Panc1 (cell line): ENCODE data around the gene CHN1. TPM values are rescaled to one million over a fixed set of nuclear protein-coding genes. Genes with fewer than 3 reads are reported as not detected.

Source experiments
- ATAC-seq: fragments of 200-7000 bp; cut with Tn5 transposase; 2 replicates; pipeline ENCODE4 v1.9.1; 2020; ENCODE audit warnings: mild to moderate bottlenecking, moderate library complexity
- Bru-seq: library from RNA; stranded (reverse); fragments of 400-500 nt; gene quantifications from one replicate; lab custom pipeline; 2021; lab: Mats Ljungman, UMichigan
- BruChase-seq, 2 experiments: library from RNA; stranded (reverse); fragments of 400-500 nt; gene quantifications; one replicate each; lab custom pipeline; 2021; lab: Mats Ljungman, UMichigan
- BruUV-seq: library from RNA; stranded (reverse); fragments of 400-500 nt; replicated peaks from 2 replicates; lab custom pipeline; 2021; lab: Mats Ljungman, UMichigan
- CTCF ChIA-PET: fragments of 300-600 bp; sonication (Branson Sonifier 250); formaldehyde crosslinking; loops from one replicate; lab custom pipeline; 2022; ENCODE audit warnings: antibody characterized with exemption; lab: Charles Lee
- POLR2A ChIA-PET: fragments of 300-600 bp; sonication (Branson Sonifier 250); formaldehyde crosslinking; loops from one replicate; lab custom pipeline; 2022; ENCODE audit warnings: antibody characterized with exemption; lab: Charles Lee
- DNase-seq: peaks from one replicate; pipeline ENCODE4 v3.0.0-alpha.2; 2010; ENCODE audit warnings: low read depth, low spot score
- H3K27ac ChIP-seq: 2 replicates; pipeline ENCODE4 v1.5.1; 2011; ENCODE audit warnings: mild to moderate bottlenecking, low read length, inconsistent platforms
- H3K27me3 ChIP-seq: fragments of 200-500 bp; sonication (Bioruptor generic); 2 replicates; pipeline ENCODE4 v1.6.0; 2014; ENCODE audit warnings: low read length, inconsistent platforms; ENCODE audit not compliant: control insufficient read depth, insufficient read depth
- H3K36me3 ChIP-seq: fragments of 200-500 bp; sonication (Bioruptor generic); 2 replicates; pipeline ENCODE4 v1.5.1; 2014; ENCODE audit warnings: inconsistent platforms, mild to moderate bottlenecking, low read length, moderate library complexity; ENCODE audit not compliant: control insufficient read depth, insufficient read depth
- H3K4me1 ChIP-seq: 2 replicates; pipeline ENCODE4 v1.5.1; 2011; ENCODE audit warnings: inconsistent platforms, mild to moderate bottlenecking, low read length, moderate library complexity; ENCODE audit not compliant: control insufficient read depth, insufficient read depth
- H3K4me3 ChIP-seq, 2 experiments: 2 replicates each; pipeline ENCODE4 v1.5.1; 2011 to 2012; ENCODE audit warnings: low read depth in 2 of 2, low read length in 2 of 2, mild to moderate bottlenecking in 2 of 2, inconsistent platforms in 1 of 2, moderate library complexity in 1 of 2
- H3K9me3 ChIP-seq: fragments of 200-500 bp; sonication (Bioruptor generic); 2 replicates; pipeline ENCODE4 v1.5.1; 2014; ENCODE audit warnings: low read depth, mild to moderate bottlenecking, inconsistent platforms, low read length, moderate library complexity; ENCODE audit not compliant: control insufficient read depth, insufficient read depth
- POLR2AphosphoS5 ChIP-seq: IDR thresholded peaks from 2 replicates; pipeline ENCODE4 v1.6.1; 2012; ENCODE audit warnings: mild to moderate bottlenecking, low read depth, low read length, moderate library complexity
- SIN3A ChIP-seq: IDR thresholded peaks from 2 replicates; pipeline ENCODE4 v1.6.1; 2012; ENCODE audit warnings: low read depth, mild to moderate bottlenecking, low read length, moderate library complexity, borderline replicate concordance; ENCODE audit not compliant: insufficient read depth
- in situ Hi-C: cut with HindIII; loops from 2 replicates; pipeline ENCODE4 v1.10.0; 2016; ENCODE audit warnings: low sequenced_read_pairs, low pct_unique_long_range_greater_than_20kb
- intact Hi-C: fragments of 100-400 bp; cut with micrococcal nuclease; formaldehyde crosslinking; loops from one replicate; pipeline ENCODE4 v1.10.0; 2022; ENCODE audit not compliant: unreplicated experiment
- long read RNA-seq: library from polyadenylated mRNA; unstranded; transcript quantifications from one replicate; pipeline ENCODE4 v2.0.0, GENCODE V29; 2021; ENCODE audit not compliant: unreplicated experiment
- polyA plus RNA-seq: library from polyadenylated mRNA; unstranded; fragments of >200 nt; gene quantifications from one replicate; pipeline ENCODE4 v1.2.1, GENCODE V29; 2012; ENCODE audit warnings: missing spikeins; ENCODE audit not compliant: insufficient read length
- total RNA-seq: library from RNA; stranded (reverse); gene quantifications from one replicate; pipeline ENCODE4 v1.2.1, GENCODE V29; 2021; ENCODE audit not compliant: unreplicated experiment
- TF ChIP-seq, protein P1 (sequence below): fragments of 450-650 bp; IDR thresholded peaks from 2 replicates; pipeline ENCODE4 v1.5.1; 2017; ENCODE audit warnings: mild to moderate bottlenecking
- TF ChIP-seq, protein P2 (sequence below), 2 experiments: IDR thresholded peaks; 2 replicates each; pipeline ENCODE4 v1.6.1; 2011 to 2012; ENCODE audit warnings: low read depth in 2 of 2, control low read depth in 1 of 2, low read length in 1 of 2, mild to moderate bottlenecking in 1 of 2, moderate library complexity in 1 of 2; ENCODE audit not compliant: insufficient read depth in 1 of 2

Gene CHN1, protein sequence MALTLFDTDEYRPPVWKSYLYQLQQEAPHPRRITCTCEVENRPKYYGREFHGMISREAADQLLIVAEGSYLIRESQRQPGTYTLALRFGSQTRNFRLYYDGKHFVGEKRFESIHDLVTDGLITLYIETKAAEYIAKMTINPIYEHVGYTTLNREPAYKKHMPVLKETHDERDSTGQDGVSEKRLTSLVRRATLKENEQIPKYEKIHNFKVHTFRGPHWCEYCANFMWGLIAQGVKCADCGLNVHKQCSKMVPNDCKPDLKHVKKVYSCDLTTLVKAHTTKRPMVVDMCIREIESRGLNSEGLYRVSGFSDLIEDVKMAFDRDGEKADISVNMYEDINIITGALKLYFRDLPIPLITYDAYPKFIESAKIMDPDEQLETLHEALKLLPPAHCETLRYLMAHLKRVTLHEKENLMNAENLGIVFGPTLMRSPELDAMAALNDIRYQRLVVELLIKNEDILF
- total RNA-seq (20.8 TPM), Bru-seq, nascent RNA (percentile 71 among the genes with signal in this experiment), BruChase-seq, experiment 1, labeled RNA remaining after a 2-hour chase (percentile 56 among the genes with signal in this experiment), BruChase-seq, experiment 2, labeled RNA remaining after a 6-hour chase (percentile 54 among the genes with signal in this experiment)
- 14.5 TPM for polyA plus RNA-seq
- long read RNA-seq, transcript CHN1-205 (13 exons, 2,447 nt): major isoform, 12 of 42 reads
- long read RNA-seq, partial matches to known transcripts: 2 of 42 reads
- long read RNA-seq, other reads (novel, unspliced or antisense): 27 of 42 reads

DNA sequence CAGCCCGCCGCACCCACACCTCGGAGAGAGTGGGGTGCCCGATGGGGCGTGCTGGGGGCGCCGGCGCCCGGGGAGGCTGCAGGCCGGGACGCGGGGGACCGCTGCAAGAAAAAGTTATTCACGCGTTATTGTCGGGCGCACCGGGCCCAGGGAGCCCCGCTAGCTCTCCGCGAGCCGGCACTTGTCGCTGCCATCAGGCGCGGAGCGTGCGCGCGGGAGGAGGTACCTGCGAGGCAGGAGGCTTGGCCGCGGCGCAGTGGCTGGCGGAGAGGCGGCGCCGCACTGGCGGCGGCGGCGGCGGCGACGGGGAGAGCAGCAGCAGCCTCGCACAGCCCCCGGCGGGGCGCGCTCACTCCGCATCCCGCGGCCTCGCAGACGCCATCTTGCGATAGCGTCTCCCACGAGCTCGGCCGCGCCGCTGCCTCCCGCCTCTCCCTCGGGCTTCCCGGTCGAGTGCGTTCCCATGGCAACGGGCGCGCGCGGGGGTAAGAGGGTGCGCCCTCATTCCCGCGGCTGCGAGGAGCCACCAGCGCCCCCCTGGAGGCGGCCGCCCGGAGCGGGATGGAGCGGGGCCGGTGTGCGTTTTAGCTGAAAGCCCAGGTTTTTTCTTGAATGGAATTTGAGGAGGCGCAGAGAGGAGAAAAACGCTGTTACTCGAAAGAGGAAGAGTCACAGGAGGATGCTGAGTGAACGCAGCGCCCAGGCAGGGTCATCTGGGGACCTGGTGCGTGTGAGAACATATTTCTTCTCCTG lies at the start of gene CHN1:
TSS of gene CHN1 (minus strand) at position 402 of the 753 bp plus-strand sequence. CDS start 469 bp downstream, outside the sequence.
- ChIA-PET POLR2A (interaction anchor here (0.7 kb wide), 1 partner anchor 26 kb away, joined by 16 read pairs; no protein-coding TSS in a partner anchor), CTCF (interaction anchor here (0.7 to 1.7 kb wide), 2 partner anchors 106 to 234 kb away, joined by 3 to 5 read pairs; no protein-coding TSS in a partner anchor)
- DNase-seq: no peak
- peaks cover 14% of the 10 kb centered on the region for H3K4me1 ChIP-seq
- in situ Hi-C loops (no loop called here), intact Hi-C loops (no loop called here)
- peak; percentile 90 for ATAC-seq
- peak within 1 kb of the TSS; percentile 64 to 72 for H3K4me3 ChIP-seq
- no TSS peak for BruUV-seq
- TF ChIP-seq POLR2AphosphoS5 (no peak), SIN3A (peak; percentile 49; the same call in 1 of the 2 replicates)
- TF ChIP-seq, protein P1, sequence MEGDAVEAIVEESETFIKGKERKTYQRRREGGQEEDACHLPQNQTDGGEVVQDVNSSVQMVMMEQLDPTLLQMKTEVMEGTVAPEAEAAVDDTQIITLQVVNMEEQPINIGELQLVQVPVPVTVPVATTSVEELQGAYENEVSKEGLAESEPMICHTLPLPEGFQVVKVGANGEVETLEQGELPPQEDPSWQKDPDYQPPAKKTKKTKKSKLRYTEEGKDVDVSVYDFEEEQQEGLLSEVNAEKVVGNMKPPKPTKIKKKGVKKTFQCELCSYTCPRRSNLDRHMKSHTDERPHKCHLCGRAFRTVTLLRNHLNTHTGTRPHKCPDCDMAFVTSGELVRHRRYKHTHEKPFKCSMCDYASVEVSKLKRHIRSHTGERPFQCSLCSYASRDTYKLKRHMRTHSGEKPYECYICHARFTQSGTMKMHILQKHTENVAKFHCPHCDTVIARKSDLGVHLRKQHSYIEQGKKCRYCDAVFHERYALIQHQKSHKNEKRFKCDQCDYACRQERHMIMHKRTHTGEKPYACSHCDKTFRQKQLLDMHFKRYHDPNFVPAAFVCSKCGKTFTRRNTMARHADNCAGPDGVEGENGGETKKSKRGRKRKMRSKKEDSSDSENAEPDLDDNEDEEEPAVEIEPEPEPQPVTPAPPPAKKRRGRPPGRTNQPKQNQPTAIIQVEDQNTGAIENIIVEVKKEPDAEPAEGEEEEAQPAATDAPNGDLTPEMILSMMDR: peak; percentile 54
- H3K27me3 ChIP-seq: peaks cover 2% of the 10 kb centered on the region
- no peaks in the 10 kb centered on the region for H3K9me3 ChIP-seq
- no peaks in the 10 kb centered on the region for H3K36me3 ChIP-seq
- peak within 1 kb of the TSS; percentile 69 for H3K27ac ChIP-seq

DNA sequence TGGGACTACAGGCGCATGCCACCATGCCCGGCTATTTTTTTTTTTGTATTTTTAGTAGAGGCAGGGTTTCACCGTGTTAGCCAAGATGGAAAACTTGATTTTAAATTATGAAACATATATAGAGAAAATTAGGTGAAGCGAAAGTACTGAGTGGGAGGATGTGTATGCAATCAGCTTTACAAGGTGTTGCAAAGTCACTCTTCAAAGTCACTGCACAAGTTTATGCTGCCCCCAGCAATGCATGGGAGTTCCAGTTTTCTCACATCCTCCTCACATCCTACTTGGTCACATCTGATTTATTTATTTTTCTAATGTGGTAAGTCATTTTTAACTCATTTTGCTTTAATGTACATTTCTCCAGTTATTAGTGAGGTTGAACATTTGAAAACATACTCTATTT lies 49.2 kb upstream of the CHN1 start:
- no peaks in the 10 kb centered on the region for H3K4me1 ChIP-seq
- no peaks in the 10 kb centered on the region for H3K27me3 ChIP-seq
- H3K4me3 ChIP-seq: no peak overlapping the region
- intact Hi-C loops: no loop called here
- ATAC-seq (no peak), DNase-seq (no peak)
- BruUV-seq: no TSS peak
- H3K36me3 ChIP-seq: no peaks in the 10 kb centered on the region
- no peaks in the 10 kb centered on the region for H3K9me3 ChIP-seq
- no peak overlapping the region for H3K27ac ChIP-seq
- POLR2A ChIA-PET: no interaction called here
- in situ Hi-C loops: no loop called here
- CTCF ChIA-PET: no interaction called here
- TF ChIP-seq, protein P2, sequence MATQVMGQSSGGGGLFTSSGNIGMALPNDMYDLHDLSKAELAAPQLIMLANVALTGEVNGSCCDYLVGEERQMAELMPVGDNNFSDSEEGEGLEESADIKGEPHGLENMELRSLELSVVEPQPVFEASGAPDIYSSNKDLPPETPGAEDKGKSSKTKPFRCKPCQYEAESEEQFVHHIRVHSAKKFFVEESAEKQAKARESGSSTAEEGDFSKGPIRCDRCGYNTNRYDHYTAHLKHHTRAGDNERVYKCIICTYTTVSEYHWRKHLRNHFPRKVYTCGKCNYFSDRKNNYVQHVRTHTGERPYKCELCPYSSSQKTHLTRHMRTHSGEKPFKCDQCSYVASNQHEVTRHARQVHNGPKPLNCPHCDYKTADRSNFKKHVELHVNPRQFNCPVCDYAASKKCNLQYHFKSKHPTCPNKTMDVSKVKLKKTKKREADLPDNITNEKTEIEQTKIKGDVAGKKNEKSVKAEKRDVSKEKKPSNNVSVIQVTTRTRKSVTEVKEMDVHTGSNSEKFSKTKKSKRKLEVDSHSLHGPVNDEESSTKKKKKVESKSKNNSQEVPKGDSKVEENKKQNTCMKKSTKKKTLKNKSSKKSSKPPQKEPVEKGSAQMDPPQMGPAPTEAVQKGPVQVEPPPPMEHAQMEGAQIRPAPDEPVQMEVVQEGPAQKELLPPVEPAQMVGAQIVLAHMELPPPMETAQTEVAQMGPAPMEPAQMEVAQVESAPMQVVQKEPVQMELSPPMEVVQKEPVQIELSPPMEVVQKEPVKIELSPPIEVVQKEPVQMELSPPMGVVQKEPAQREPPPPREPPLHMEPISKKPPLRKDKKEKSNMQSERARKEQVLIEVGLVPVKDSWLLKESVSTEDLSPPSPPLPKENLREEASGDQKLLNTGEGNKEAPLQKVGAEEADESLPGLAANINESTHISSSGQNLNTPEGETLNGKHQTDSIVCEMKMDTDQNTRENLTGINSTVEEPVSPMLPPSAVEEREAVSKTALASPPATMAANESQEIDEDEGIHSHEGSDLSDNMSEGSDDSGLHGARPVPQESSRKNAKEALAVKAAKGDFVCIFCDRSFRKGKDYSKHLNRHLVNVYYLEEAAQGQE (IDR thresholded peaks at IDR 0.05; ENCODE audit: insufficient read depth in 1 of 2, low read depth in 2 of 2, low read length in 1 of 2): no peak
- TF ChIP-seq POLR2AphosphoS5 (no peak), SIN3A (no peak)
- TF ChIP-seq, protein P1: no peak
